OCI-M2 (cell line): ENCODE results near the gene POLR3B.

Source experiments
- DNase-seq: peaks from one replicate; lab custom pipeline; 2025; ENCODE audit not compliant: unreplicated experiment; lab: John Stamatoyannopoulos, UW

POLR3B gene

GRCh38 chr12:106412563-106412962 is 55.0 kb downstream of the POLR3B start:
- no peak for DNase-seq

GRCh38 chr12:106415134-106415533 is 57.6 kb downstream of the POLR3B start:
- no peak for DNase-seq

- DNase-seq, result no peak
Measured at GRCh38 chr12:106416273-106416672, 58.7 kb downstream of the POLR3B start.

GRCh38 chr12:106417926-106418910 is 60.7 kb downstream of the POLR3B start:
- DNase-seq, result no peak

GRCh38 chr12:106418970-106419369 is 61.4 kb downstream of the POLR3B start:
- DNase-seq, result no peak

GRCh38 chr12:106423291-106423690 is 65.7 kb downstream of the POLR3B start:
- no peak for DNase-seq

- no peak for DNase-seq
Measured at GRCh38 chr12:106425061-106425702, 67.6 kb downstream of the POLR3B start.

- no peak for DNase-seq
Measured at GRCh38 chr12:106427917-106428316, 70.4 kb downstream of the POLR3B start.

- DNase-seq, result no peak
Measured at GRCh38 chr12:106428384-106428783, 70.8 kb downstream of the POLR3B start.

- no peak for DNase-seq
Measured at GRCh38 chr12:106429043-106429552, 71.5 kb downstream of the POLR3B start.

- no peak for DNase-seq
Measured at GRCh38 chr12:106429636-106430035, 72.1 kb downstream of the POLR3B start.

GRCh38 chr12:106431839-106432411 is 74.4 kb downstream of the POLR3B start:
- DNase-seq, result no peak

- no peak for DNase-seq
Measured at GRCh38 chr12:106433055-106433454, 75.5 kb downstream of the POLR3B start.

GRCh38 chr12:106434526-106434925 is 77.0 kb downstream of the POLR3B start:
- DNase-seq, result no peak

- DNase-seq, result no peak
Measured at GRCh38 chr12:106436164-106436563, 78.6 kb downstream of the POLR3B start.

- DNase-seq, result no peak
Measured at GRCh38 chr12:106442575-106442974, 85.0 kb downstream of the POLR3B start.

GRCh38 chr12:106445053-106445452 is 87.5 kb downstream of the POLR3B start:
- no peak for DNase-seq

GRCh38 chr12:106445959-106446358 is 88.4 kb downstream of the POLR3B start:
- DNase-seq, result no peak

GRCh38 chr12:106446419-106447092 is 89.0 kb downstream of the POLR3B start:
- no peak for DNase-seq

- DNase-seq, result no peak
Measured at GRCh38 chr12:106452309-106452708, 94.8 kb downstream of the POLR3B start.

GRCh38 chr12:106455111-106455510 is 97.6 kb downstream of the POLR3B start:
- DNase-seq, result no peak
